IMR-90 (cell line): ENCODE results near the gene PTH1R. TPM values are rescaled to one million over a fixed set of nuclear protein-coding genes. Genes with fewer than 3 reads are reported as not detected.

Source experiments
- ATAC-seq: fragments of 200-7000 bp; cut with Tn5 transposase; 2 replicates; pipeline ENCODE4 v1.9.1; 2020; ENCODE audit warnings: low read depth, mild to moderate bottlenecking, moderate library complexity
- BruUV-seq: library from RNA; stranded (reverse); fragments of 400-500 nt; replicated peaks from 2 replicates; lab custom pipeline; 2021; lab: Mats Ljungman, UMichigan
- CTCF ChIA-PET: fragments of 300-600 bp; formaldehyde crosslinking; extraction: SDS; loops from one replicate; lab custom pipeline; 2021; ENCODE audit warnings: antibody characterized with exemption; lab: Yijun Ruan, JAX
- POLR2A ChIA-PET: fragments of 300-600 bp; sonication (Branson Sonifier 250); formaldehyde crosslinking; loops from one replicate; lab custom pipeline; 2022; ENCODE audit warnings: antibody characterized with exemption; ENCODE audit not compliant: unreplicated experiment; lab: Charles Lee
- DNase-seq: peaks from one replicate; pipeline ENCODE4 v3.0.0; 2013
- H2AFZ ChIP-seq: replicated peaks from 2 replicates; pipeline ENCODE3; 2013; ENCODE audit warnings: low read length, mild to moderate bottlenecking; ENCODE audit not compliant: poor library complexity
- H2AK5ac ChIP-seq: 2 replicates; pipeline ENCODE4 v1.6.1; 2013; ENCODE audit warnings: low read depth, low read length, inconsistent platforms
- H2AK9ac ChIP-seq: replicated peaks from 2 replicates; pipeline ENCODE3; 2013; ENCODE audit warnings: mild to moderate bottlenecking, low read depth, low read length, moderate library complexity; ENCODE audit not compliant: poor library complexity
- H2BK120ac ChIP-seq: 2 replicates; pipeline ENCODE4 v1.6.1; 2013; ENCODE audit warnings: low read depth, low read length, inconsistent platforms
- H2BK15ac ChIP-seq: 3 replicates; pipeline ENCODE4 v1.6.1; 2013; ENCODE audit warnings: low read depth, low read length, inconsistent platforms
- H2BK20ac ChIP-seq: 2 replicates; pipeline ENCODE4 v1.6.1; 2013; ENCODE audit warnings: low read depth, mild to moderate bottlenecking, inconsistent platforms, low read length, moderate library complexity
- H2BK5ac ChIP-seq: 2 replicates; pipeline ENCODE4 v1.6.1; 2013; ENCODE audit warnings: mild to moderate bottlenecking, low read depth, low read length, inconsistent platforms; ENCODE audit not compliant: poor library complexity, severe bottlenecking
- H3K14ac ChIP-seq: replicated peaks from 2 replicates; pipeline ENCODE4 v1.6.1; 2013; ENCODE audit warnings: low read depth, low read length, inconsistent platforms
- H3K18ac ChIP-seq: 2 replicates; pipeline ENCODE4 v1.6.1; 2013; ENCODE audit warnings: low read depth, low read length, control low read depth
- H3K23ac ChIP-seq: 2 replicates; pipeline ENCODE4 v1.6.1; 2013; ENCODE audit warnings: low read depth, low read length, inconsistent platforms
- H3K27ac ChIP-seq: 2 replicates; pipeline ENCODE4 v1.5.1; 2013; ENCODE audit warnings: mild to moderate bottlenecking, control low read depth, low read length; ENCODE audit not compliant: insufficient read depth
- H3K27me3 ChIP-seq: 2 replicates; pipeline ENCODE4 v1.6.1; 2013; ENCODE audit warnings: low read length; ENCODE audit not compliant: control insufficient read depth, insufficient read depth
- H3K36me3 ChIP-seq: 2 replicates; pipeline ENCODE4 v1.6.1; 2013; ENCODE audit warnings: low read length, mixed read lengths; ENCODE audit not compliant: control insufficient read depth, insufficient read depth
- H3K4ac ChIP-seq: 2 replicates; pipeline ENCODE4 v1.6.1; 2013; ENCODE audit warnings: low read depth, low read length, inconsistent platforms
- H3K4me1 ChIP-seq: 2 replicates; pipeline ENCODE4 v1.6.1; 2013; ENCODE audit warnings: low read length, mixed read lengths; ENCODE audit not compliant: control insufficient read depth, insufficient read depth
- H3K4me2 ChIP-seq: 2 replicates; pipeline ENCODE4 v1.6.1; 2013; ENCODE audit warnings: low read depth, mild to moderate bottlenecking, control low read depth, low read length, moderate library complexity
- H3K4me3 ChIP-seq: 2 replicates; pipeline ENCODE4 v1.5.1; 2013; ENCODE audit warnings: low read depth, mild to moderate bottlenecking, control low read depth, low read length, moderate library complexity; ENCODE audit not compliant: insufficient read depth
- H3K56ac ChIP-seq: 2 replicates; pipeline ENCODE4 v1.6.1; 2013; ENCODE audit warnings: low read length, inconsistent platforms; ENCODE audit not compliant: insufficient read depth; ENCODE audit errors: extremely low read depth
- H3K79me1 ChIP-seq, 2 experiments: 2 replicates each; pipeline ENCODE4 v1.6.1; 2013; ENCODE audit warnings: low read length in 2 of 2, inconsistent platforms in 1 of 2, low read depth in 1 of 2
- H3K9ac ChIP-seq: 2 replicates; pipeline ENCODE4 v1.6.1; 2013; ENCODE audit warnings: low read depth, low read length, control low read depth
- H3K9me1 ChIP-seq: 2 replicates; pipeline ENCODE4 v1.6.1; 2013; ENCODE audit warnings: low read length, inconsistent platforms; ENCODE audit not compliant: insufficient read depth
- H3K9me3 ChIP-seq: 2 replicates; pipeline ENCODE4 v1.6.1; 2013; ENCODE audit warnings: low read length; ENCODE audit not compliant: control insufficient read depth, insufficient read depth
- H4K20me1 ChIP-seq: 2 replicates; pipeline ENCODE4 v1.6.1; 2013; ENCODE audit warnings: low read length, inconsistent platforms; ENCODE audit not compliant: insufficient read depth
- H4K5ac ChIP-seq: 2 replicates; pipeline ENCODE4 v1.6.1; 2013; ENCODE audit warnings: mild to moderate bottlenecking, low read depth, low read length, control low read depth
- H4K8ac ChIP-seq, 2 experiments: 2 replicates each; pipeline ENCODE4 v1.6.1; 2013; ENCODE audit warnings: low read depth in 2 of 2, low read length in 2 of 2, control low read depth in 1 of 2, inconsistent platforms in 1 of 2
- H4K91ac ChIP-seq: 2 replicates; pipeline ENCODE4 v1.6.1; 2013; ENCODE audit warnings: low read depth, low read length, inconsistent platforms; ENCODE audit not compliant: insufficient read depth
- BHLHE40 ChIP-seq: fragments of 150-350 bp; IDR thresholded peaks from 2 replicates; pipeline ENCODE4 v1.6.1; 2016; ENCODE audit warnings: mild to moderate bottlenecking, low read depth, low read length
- ELK1 ChIP-seq: fragments of 150-350 bp; IDR thresholded peaks from 2 replicates; pipeline ENCODE4 v1.6.1; 2016; ENCODE audit warnings: low read depth, mild to moderate bottlenecking, low read length, moderate library complexity, borderline replicate concordance
- FOS ChIP-seq: fragments of 150-350 bp; IDR thresholded peaks from 2 replicates; pipeline ENCODE4 v1.6.1; 2016; ENCODE audit warnings: low read depth, low read length
- MAZ ChIP-seq: IDR thresholded peaks from 2 replicates; pipeline ENCODE4 v1.6.1; 2012; ENCODE audit warnings: low read depth, mild to moderate bottlenecking, low read length, improper control_type of control experiment, moderate library complexity, borderline replicate concordance
- RAD21 ChIP-seq: IDR thresholded peaks from 2 replicates; pipeline ENCODE4 v1.6.1; 2012; ENCODE audit warnings: low read length, improper control_type of control experiment
- WGBS, 2 experiments: methylation state at CpG; one replicate each; pipeline versions ENCODE4 v1.1.5 to v1.1.7; 2013; ENCODE audit warnings: missing lambda C conversion rate in 2 of 2; ENCODE audit not compliant: insufficient read length in 1 of 2; ENCODE audit errors: extremely low coverage in 2 of 2; 5-methylcytosine and 5-hydroxymethylcytosine counted together
- dilution Hi-C: fragments of 300-500 bp; cut with HindIII; formaldehyde crosslinking; loops from one replicate; pipeline ENCODE4 v1.14.3; 2018; ENCODE audit warnings: low sequenced_read_pairs; ENCODE audit not compliant: unreplicated experiment
- in situ Hi-C: fragments of 300-500 bp; cut with MboI; formaldehyde crosslinking; loops from 3 replicates; pipeline ENCODE4 v1.14.3; 2019; ENCODE audit warnings: low sequenced_read_pairs, inconsistent platforms, mixed read lengths
- intact Hi-C: fragments of 100-400 bp; cut with micrococcal nuclease; formaldehyde crosslinking; loops from 2 replicates; pipeline ENCODE4 v1.10.0; 2022
- polyA plus RNA-seq, 3 experiments: library from polyadenylated mRNA; depleted of rRNA; stranded (reverse); fragments of >200 nt; gene quantifications; 2 replicates each; pipeline ENCODE4 v1.2.3, GENCODE V29; 2012; ENCODE audit warnings: low replicate concordance in 1 of 3
- total RNA-seq: library from RNA; depleted of rRNA; stranded (reverse); fragments of >200 nt; gene quantifications from 2 replicates; pipeline ENCODE4 v1.2.3, GENCODE V29; 2012

Gene PTH1R
- total and polyA plus RNA-seq, 2 of the 4 experiments (the other 2 are of a cell fraction) = 0.15 to 0.18 TPM

DNA sequence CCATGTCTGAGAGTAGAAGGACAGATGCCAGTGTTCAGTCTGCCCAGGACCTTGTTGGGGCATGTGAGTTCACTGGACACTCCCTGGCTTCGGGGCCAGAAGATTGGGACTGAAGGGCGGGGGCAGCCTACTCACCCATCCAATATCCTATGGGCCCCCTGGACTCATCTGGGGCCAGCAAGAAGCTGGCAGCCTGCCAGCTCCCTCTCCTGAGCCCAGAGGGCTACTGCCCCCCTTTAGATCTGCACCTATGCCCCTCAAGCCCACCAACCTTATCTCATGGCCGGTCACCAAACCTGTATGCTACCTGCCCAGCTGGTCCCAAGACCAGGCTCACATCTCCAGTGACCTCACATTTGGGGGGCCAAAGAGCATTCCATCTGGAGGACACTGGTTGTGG, 8.1 kb downstream of the PTH1R start:
- BruUV-seq = no TSS peak
- no peak overlapping the region for H3K14ac ChIP-seq
- H3K9me3 ChIP-seq = no peaks in the 10 kb centered on the region
- intact Hi-C loops (no loop called here), dilution Hi-C loops (no loop called here), in situ Hi-C loops (loop anchor here (25.0 kb wide), 1 partner anchor 398 kb away; the partner anchor contains the start of gene RTP3)
- H3K36me3 ChIP-seq = no peaks in the 10 kb centered on the region
- no peak overlapping the region for H4K8ac ChIP-seq
- no peak overlapping the region for H3K9ac ChIP-seq
- TF ChIP-seq FOS (no peak), RAD21 (no peak), BHLHE40 (no peak), MAZ (no peak), ELK1 (no peak)
- no peak overlapping the region for H2BK15ac ChIP-seq
- H2BK5ac ChIP-seq = no peak overlapping the region
- H3K56ac ChIP-seq = no peak overlapping the region
- H2AK9ac ChIP-seq = no peak overlapping the region
- ChIA-PET CTCF (no interaction called here), POLR2A (no interaction called here)
- no peak overlapping the region for H3K4me2 ChIP-seq
- no peak overlapping the region for H3K4ac ChIP-seq
- H3K18ac ChIP-seq = no peak overlapping the region
- peaks cover 80% of the 10 kb centered on the region for H3K27me3 ChIP-seq
- H2BK20ac ChIP-seq = no peak overlapping the region
- H3K79me1 ChIP-seq = no peaks in the 10 kb centered on the region
- H4K20me1 ChIP-seq = no peaks in the 10 kb centered on the region; the same call in 1 of the 2 replicates
- no peak overlapping the region for H2AK5ac ChIP-seq
- no peak for ATAC-seq
- no peak overlapping the region for H2AFZ ChIP-seq
- no peak for DNase-seq
- WGBS, 2 experiments = no CpG with 5 or more reads among the region's 3 CpGs
- H3K27ac ChIP-seq = no peak overlapping the region
- no peak overlapping the region for H3K23ac ChIP-seq
- H3K4me1 ChIP-seq = no peaks in the 10 kb centered on the region
- H2BK120ac ChIP-seq = no peak overlapping the region
- no peak overlapping the region for H4K91ac ChIP-seq
- no peak overlapping the region for H4K5ac ChIP-seq
- no peaks in the 10 kb centered on the region for H3K9me1 ChIP-seq
- H3K4me3 ChIP-seq = no peak overlapping the region
